H9 (cell line): ENCODE results near the gene MEF2C. TPM values are rescaled to one million over a fixed set of nuclear protein-coding genes. Genes with fewer than 3 reads are reported as not detected.

Source experiments
- DNase-seq: peaks from one replicate; pipeline ENCODE4 v3.0.0-alpha.2; 2017
- H2AFZ ChIP-seq: one replicate; pipeline ENCODE4 v1.6.1; 2013; ENCODE audit warnings: mild to moderate bottlenecking, low read length, control low read depth, moderate library complexity
- H2AK5ac ChIP-seq: 2 replicates; pipeline ENCODE4 v1.6.1; 2013; ENCODE audit warnings: low read length, control low read depth, mixed read lengths; ENCODE audit not compliant: insufficient read length
- H2BK120ac ChIP-seq: one replicate; pipeline ENCODE4 v1.6.1; 2013; ENCODE audit warnings: low read depth, mild to moderate bottlenecking, low read length, control low read depth, inconsistent platforms; ENCODE audit not compliant: poor library complexity, severe bottlenecking
- H2BK12ac ChIP-seq: 2 replicates; pipeline ENCODE4 v1.6.1; 2013; ENCODE audit warnings: low read length, control low read depth, mixed read lengths, low read depth; ENCODE audit not compliant: insufficient read length
- H2BK15ac ChIP-seq: 2 replicates; pipeline ENCODE4 v1.6.1; 2013; ENCODE audit warnings: low read depth, low read length, control low read depth
- H2BK20ac ChIP-seq: one replicate; pipeline ENCODE4 v1.6.1; 2013; ENCODE audit warnings: low read depth, mild to moderate bottlenecking, low read length, control low read depth, inconsistent platforms; ENCODE audit not compliant: poor library complexity, severe bottlenecking
- H2BK5ac ChIP-seq: 2 replicates; pipeline ENCODE4 v1.6.1; 2013; ENCODE audit warnings: low read length, control low read depth, mixed read lengths; ENCODE audit not compliant: insufficient read length
- H3K14ac ChIP-seq: 2 replicates; pipeline ENCODE4 v1.6.1; 2013; ENCODE audit warnings: low read length, control low read depth; ENCODE audit not compliant: insufficient read depth
- H3K18ac ChIP-seq: 2 replicates; pipeline ENCODE4 v1.6.1; 2013; ENCODE audit warnings: low read depth, mild to moderate bottlenecking, mixed read lengths, low read length, control low read depth; ENCODE audit not compliant: insufficient read length
- H3K23ac ChIP-seq: 2 replicates; pipeline ENCODE4 v1.6.1; 2013; ENCODE audit warnings: low read length, control low read depth, mixed read lengths, low read depth; ENCODE audit not compliant: insufficient read length
- H3K23me2 ChIP-seq: 2 replicates; pipeline ENCODE4 v1.6.1; 2013; ENCODE audit warnings: low read depth, mild to moderate bottlenecking, mixed read lengths, low read length, control low read depth; ENCODE audit not compliant: insufficient read length, poor library complexity, severe bottlenecking
- H3K27ac ChIP-seq: 2 replicates; pipeline ENCODE4 v1.5.1; 2013; ENCODE audit warnings: low read length, control low read depth, mixed read lengths, low read depth; ENCODE audit not compliant: insufficient read length
- H3K27me3 ChIP-seq: 2 replicates; pipeline ENCODE4 v1.6.1; 2013; ENCODE audit warnings: low read length, control low read depth, inconsistent platforms; ENCODE audit not compliant: insufficient read depth
- H3K4ac ChIP-seq: 2 replicates; pipeline ENCODE4 v1.6.1; 2013; ENCODE audit warnings: low read depth, mild to moderate bottlenecking, control low read depth, inconsistent platforms, low read length, moderate library complexity
- H3K4me1 ChIP-seq: 2 replicates; pipeline ENCODE4 v1.6.1; 2013; ENCODE audit warnings: low read length, control low read depth, inconsistent platforms; ENCODE audit not compliant: insufficient read depth
- H3K4me2 ChIP-seq: 2 replicates; pipeline ENCODE4 v1.6.1; 2013; ENCODE audit warnings: low read length, control low read depth, mixed read lengths; ENCODE audit not compliant: insufficient read length, insufficient read depth
- H3K56ac ChIP-seq: 2 replicates; pipeline ENCODE4 v1.6.1; 2013; ENCODE audit warnings: low read depth, mild to moderate bottlenecking, mixed read lengths, low read length, control low read depth; ENCODE audit not compliant: insufficient read length
- H3K79me1 ChIP-seq: 2 replicates; pipeline ENCODE4 v1.6.1; 2013; ENCODE audit warnings: low read depth, mild to moderate bottlenecking, moderate library complexity, low read length, control low read depth, inconsistent platforms; ENCODE audit not compliant: insufficient read depth, poor library complexity, severe bottlenecking
- H3K79me2 ChIP-seq: 2 replicates; pipeline ENCODE4 v1.6.1; 2013; ENCODE audit warnings: low read length, control low read depth, inconsistent platforms; ENCODE audit not compliant: insufficient read depth
- H3K9ac ChIP-seq: 2 replicates; pipeline ENCODE4 v1.6.1; 2013; ENCODE audit warnings: low read length, control low read depth, mixed read lengths; ENCODE audit not compliant: insufficient read length; ENCODE audit errors: extremely low read depth
- H3K9me3 ChIP-seq: one replicate; pipeline ENCODE4 v1.6.1; 2013; ENCODE audit warnings: low read depth, low read length, inconsistent platforms; ENCODE audit not compliant: control insufficient read depth
- H3T11ph ChIP-seq: one replicate; pipeline ENCODE4 v1.6.1; 2013; ENCODE audit warnings: mild to moderate bottlenecking, low read length, control low read depth, inconsistent platforms
- H4K20me1 ChIP-seq: one replicate; pipeline ENCODE4 v1.6.1; 2013; ENCODE audit not compliant: control insufficient read depth, insufficient read length, insufficient read depth
- H4K5ac ChIP-seq: 2 replicates; pipeline ENCODE4 v1.6.1; 2013; ENCODE audit warnings: low read depth, mild to moderate bottlenecking, mixed read lengths, low read length, control low read depth; ENCODE audit not compliant: insufficient read length
- H4K8ac ChIP-seq: replicated peaks from 2 replicates; pipeline ENCODE4 v1.6.1; 2013; ENCODE audit warnings: low read length, control low read depth, mixed read lengths, low read depth; ENCODE audit not compliant: insufficient read length
- H4K91ac ChIP-seq: 2 replicates; pipeline ENCODE4 v1.6.1; 2013; ENCODE audit warnings: low read depth, mild to moderate bottlenecking, moderate library complexity, mixed read lengths, low read length, control low read depth; ENCODE audit not compliant: insufficient read length
- H3K27ac Mint-ChIP-seq, 3 experiments: 2 replicates in 2 of 3; 3 replicates in 1 of 3; pipeline ENCODE4 v1.8.0; 2020 to 2021; ENCODE audit warnings: mixed read lengths in 3 of 3, mild to moderate bottlenecking in 1 of 3, moderate library complexity in 1 of 3
- H3K27me3 Mint-ChIP-seq: 2 replicates; pipeline ENCODE4 v1.8.0; 2021; ENCODE audit warnings: low read depth, mild to moderate bottlenecking, moderate library complexity, mixed read lengths
- H3K36me3 Mint-ChIP-seq, 3 experiments: 2 replicates in 2 of 3; 3 replicates in 1 of 3; pipeline ENCODE4 v1.8.0; 2020 to 2021; ENCODE audit warnings: low read depth in 3 of 3, mixed read lengths in 3 of 3; ENCODE audit not compliant: insufficient read depth in 1 of 3
- H3K4me1 Mint-ChIP-seq, 2 experiments: 2 replicates each; pipeline ENCODE4 v1.8.0; 2020; ENCODE audit warnings: mixed read lengths in 2 of 2
- H3K4me3 Mint-ChIP-seq, 2 experiments: 2 replicates in 1 of 2; 3 replicates in 1 of 2; pipeline ENCODE4 v1.8.0; 2020 to 2021; ENCODE audit warnings: mild to moderate bottlenecking in 2 of 2, mixed read lengths in 2 of 2, moderate library complexity in 1 of 2
- H3K9me3 Mint-ChIP-seq, 2 experiments: 2 replicates in 1 of 2; 3 replicates in 1 of 2; pipeline ENCODE4 v1.8.0; 2020; ENCODE audit warnings: mild to moderate bottlenecking in 2 of 2, mixed read lengths in 2 of 2, moderate library complexity in 1 of 2
- WGBS: extraction: QIAGEN DNeasy Blood & Tissue Kit; methylation state at CpG from one replicate; pipeline ENCODE4 v1.1.7; 2013; ENCODE audit warnings: missing lambda C conversion rate, low lambda C conversion rate, mixed read lengths; ENCODE audit not compliant: insufficient read length; ENCODE audit errors: extremely low coverage; 5-methylcytosine and 5-hydroxymethylcytosine counted together
- total RNA-seq: library from RNA; stranded (reverse); gene quantifications from 2 replicates; pipeline ENCODE4 v1.2.1, GENCODE V29; 2021
- TF ChIP-seq, protein P1 (sequence below): fragments of 200-600 bp; sonication (generic); conservative IDR thresholded peaks from 3 replicates; pipeline ENCODE4 v1.8.0; 2021; ENCODE audit warnings: antibody characterized with exemption, mild to moderate bottlenecking

Gene MEF2C
- total RNA-seq, 1 experiment from 2014 or later, result 0.11 TPM

DNA sequence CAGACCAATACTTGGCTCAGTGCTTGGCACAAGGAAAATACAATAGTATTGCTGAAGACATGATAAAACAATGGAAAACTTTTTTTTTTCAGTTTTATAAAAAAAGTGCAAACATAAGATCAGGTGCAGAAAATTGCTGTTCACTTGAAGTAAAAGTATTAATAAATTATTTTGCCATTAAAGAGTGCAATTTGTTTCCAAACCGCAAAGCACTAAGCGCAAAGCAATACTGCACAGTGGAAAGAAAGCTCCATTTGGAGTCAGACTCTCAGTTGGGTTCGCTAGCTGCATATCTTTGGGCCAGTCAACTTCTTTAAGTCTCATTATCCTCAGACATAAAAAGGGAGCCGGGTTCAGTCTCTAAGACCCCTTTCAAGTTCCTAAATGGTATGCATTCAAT is 45.8 kb downstream of the MEF2C start:
- TF ChIP-seq, protein P1, sequence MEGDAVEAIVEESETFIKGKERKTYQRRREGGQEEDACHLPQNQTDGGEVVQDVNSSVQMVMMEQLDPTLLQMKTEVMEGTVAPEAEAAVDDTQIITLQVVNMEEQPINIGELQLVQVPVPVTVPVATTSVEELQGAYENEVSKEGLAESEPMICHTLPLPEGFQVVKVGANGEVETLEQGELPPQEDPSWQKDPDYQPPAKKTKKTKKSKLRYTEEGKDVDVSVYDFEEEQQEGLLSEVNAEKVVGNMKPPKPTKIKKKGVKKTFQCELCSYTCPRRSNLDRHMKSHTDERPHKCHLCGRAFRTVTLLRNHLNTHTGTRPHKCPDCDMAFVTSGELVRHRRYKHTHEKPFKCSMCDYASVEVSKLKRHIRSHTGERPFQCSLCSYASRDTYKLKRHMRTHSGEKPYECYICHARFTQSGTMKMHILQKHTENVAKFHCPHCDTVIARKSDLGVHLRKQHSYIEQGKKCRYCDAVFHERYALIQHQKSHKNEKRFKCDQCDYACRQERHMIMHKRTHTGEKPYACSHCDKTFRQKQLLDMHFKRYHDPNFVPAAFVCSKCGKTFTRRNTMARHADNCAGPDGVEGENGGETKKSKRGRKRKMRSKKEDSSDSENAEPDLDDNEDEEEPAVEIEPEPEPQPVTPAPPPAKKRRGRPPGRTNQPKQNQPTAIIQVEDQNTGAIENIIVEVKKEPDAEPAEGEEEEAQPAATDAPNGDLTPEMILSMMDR, result no peak
- no peak overlapping the region for H2BK20ac ChIP-seq
- WGBS, result no CpG with 5 or more reads among the region's 4 CpGs
- no peak overlapping the region for H3K27ac ChIP-seq
- no peak overlapping the region for H4K5ac ChIP-seq
- Mint-ChIP-seq H3K4me1 (peaks cover 5 to 6% of the 10 kb centered on the region in 2 experiments), H3K4me3 (no peak overlapping the region), H3K27ac (no peak overlapping the region), H3K27me3 (no peaks in the 10 kb centered on the region), H3K36me3 (no peaks in the 10 kb centered on the region), H3K9me3 (no peaks in the 10 kb centered on the region; a peak in 1 of 5 replicates)
- H2BK5ac ChIP-seq, result no peak overlapping the region
- H2BK15ac ChIP-seq, result no peak overlapping the region
- no peaks in the 10 kb centered on the region for H3K79me1 ChIP-seq
- H3K9ac ChIP-seq, result no peak overlapping the region
- no peak overlapping the region for H2AFZ ChIP-seq
- H2BK12ac ChIP-seq, result no peak overlapping the region
- H3T11ph ChIP-seq, result no peak overlapping the region
- H3K23ac ChIP-seq, result no peak overlapping the region
- no peaks in the 10 kb centered on the region for H3K79me2 ChIP-seq
- DNase-seq, result no peak
- H3K4me1 ChIP-seq, result no peaks in the 10 kb centered on the region
- no peaks in the 10 kb centered on the region for H3K27me3 ChIP-seq
- no peak overlapping the region for H4K91ac ChIP-seq
- no peak overlapping the region for H4K8ac ChIP-seq
- no peak overlapping the region for H3K14ac ChIP-seq
- no peak overlapping the region for H3K4me2 ChIP-seq
- no peak overlapping the region for H3K18ac ChIP-seq
- no peak overlapping the region for H2AK5ac ChIP-seq
- no peaks in the 10 kb centered on the region for H4K20me1 ChIP-seq
- no peak overlapping the region for H2BK120ac ChIP-seq
- H3K56ac ChIP-seq, result no peak overlapping the region
- no peaks in the 10 kb centered on the region for H3K23me2 ChIP-seq
- no peak overlapping the region for H3K4ac ChIP-seq
- H3K9me3 ChIP-seq, result no peaks in the 10 kb centered on the region
